WTC11 (cell line): ENCODE data around the gene MAP3K10. TPM values are rescaled to one million over a fixed set of nuclear protein-coding genes. Genes with fewer than 3 reads are reported as not detected.

Experiments used
- ATAC-seq: fragments of 200-7000 bp; cut with Tn5 transposase; 2 replicates; pipeline ENCODE4 v1.10.0; 2021; ENCODE audit warnings: mild to moderate bottlenecking, moderate library complexity
- CTCF ChIA-PET: fragments of 300-600 bp; sonication (Branson Sonifier 250); formaldehyde crosslinking; loops from one replicate; lab custom pipeline; 2021; ENCODE audit warnings: antibody characterized with exemption; lab: Charles Lee
- POLR2A ChIA-PET: fragments of 350-600 bp; sonication (Branson Sonifier 250); formaldehyde crosslinking; loops from one replicate; lab custom pipeline; 2021; ENCODE audit warnings: antibody characterized with exemption; lab: Charles Lee
- DNase-seq: peaks from one replicate; pipeline ENCODE4 v3.0.0; 2021; ENCODE audit warnings: low spot score
- H3K27ac Mint-ChIP-seq: 2 replicates; pipeline ENCODE4 v1.8.0; 2021; ENCODE audit warnings: mixed read lengths
- H3K27me3 Mint-ChIP-seq: 2 replicates; pipeline ENCODE4 v1.8.0; 2021; ENCODE audit warnings: low read depth, mild to moderate bottlenecking, moderate library complexity, mixed read lengths
- H3K36me3 Mint-ChIP-seq: 2 replicates; pipeline ENCODE4 v1.8.0; 2021; ENCODE audit warnings: mixed read lengths
- H3K4me1 Mint-ChIP-seq: 2 replicates; pipeline ENCODE4 v1.8.0; 2022; ENCODE audit warnings: mixed read lengths
- H3K4me3 Mint-ChIP-seq: 2 replicates; pipeline ENCODE4 v1.8.0; 2021; ENCODE audit warnings: mild to moderate bottlenecking, moderate library complexity, mixed read lengths
- H3K9me3 Mint-ChIP-seq: 2 replicates; pipeline ENCODE4 v1.8.0; 2021; ENCODE audit warnings: mixed read lengths
- ATF3 ChIP-seq: sonication (generic); formaldehyde crosslinking; conservative IDR thresholded peaks from 2 replicates; pipeline ENCODE4 v1.8.1; 2022; ENCODE audit warnings: mild to moderate bottlenecking, missing genetic modification reagents
- ESRRA ChIP-seq: sonication (generic); formaldehyde crosslinking; IDR thresholded peaks from 2 replicates; pipeline ENCODE4 v1.8.1; 2022; ENCODE audit warnings: mild to moderate bottlenecking, missing genetic modification reagents, borderline replicate concordance
- HMGA2 ChIP-seq: fragments of 250-450 bp; sonication (Bioruptor Pico); IDR thresholded peaks from 2 replicates; pipeline ENCODE4 v1.4.0; 2021; ENCODE audit warnings: mild to moderate bottlenecking, moderate library complexity
- IRF2 ChIP-seq: sonication (generic); formaldehyde crosslinking; IDR thresholded peaks from 2 replicates; pipeline ENCODE4 v1.8.0; 2022; ENCODE audit warnings: low read depth, missing genetic modification reagents, borderline replicate concordance
- JUN ChIP-seq: sonication (generic); formaldehyde crosslinking; IDR thresholded peaks from 2 replicates; pipeline ENCODE4 v1.8.0; 2023; ENCODE audit warnings: mild to moderate bottlenecking, missing genetic modification reagents
- NFATC4 ChIP-seq: fragments of 250-450 bp; sonication (Bioruptor Pico); IDR thresholded peaks from 2 replicates; pipeline ENCODE4 v1.9.0; 2021; ENCODE audit warnings: mild to moderate bottlenecking
- NR2C2 ChIP-seq: sonication (generic); formaldehyde crosslinking; IDR thresholded peaks from 2 replicates; pipeline ENCODE4 v1.8.0; 2022; ENCODE audit warnings: mild to moderate bottlenecking, missing genetic modification reagents
- OVOL2 ChIP-seq: fragments of 250-450 bp; sonication (Bioruptor Pico); IDR thresholded peaks from 2 replicates; pipeline ENCODE4 v1.9.0; 2021; ENCODE audit warnings: mild to moderate bottlenecking, borderline replicate concordance
- PRDM15 ChIP-seq: sonication (generic); formaldehyde crosslinking; IDR thresholded peaks from 2 replicates; pipeline ENCODE4 v1.8.0; 2022; ENCODE audit warnings: missing genetic modification reagents
- SMAD4 ChIP-seq: sonication (generic); formaldehyde crosslinking; IDR thresholded peaks from 2 replicates; pipeline ENCODE4 v1.8.0; 2022; ENCODE audit warnings: mild to moderate bottlenecking, missing genetic modification reagents
- USF1 ChIP-seq: sonication (generic); formaldehyde crosslinking; IDR thresholded peaks from 2 replicates; pipeline ENCODE4 v1.8.0; 2022; ENCODE audit warnings: mild to moderate bottlenecking, missing genetic modification reagents
- USF2 ChIP-seq: sonication (generic); formaldehyde crosslinking; IDR thresholded peaks from 2 replicates; pipeline ENCODE4 v1.8.1; 2023; ENCODE audit warnings: mild to moderate bottlenecking, missing genetic modification reagents, moderate library complexity
- ZNF138 ChIP-seq: sonication (generic); formaldehyde crosslinking; conservative IDR thresholded peaks from 2 replicates; pipeline ENCODE4 v1.8.1; 2022; ENCODE audit warnings: mild to moderate bottlenecking, moderate library complexity, missing genetic modification reagents
- ZNF232 ChIP-seq: sonication (generic); formaldehyde crosslinking; IDR thresholded peaks from 2 replicates; pipeline ENCODE4 v1.8.0; 2022; ENCODE audit warnings: mild to moderate bottlenecking, missing genetic modification reagents
- ZNF263 ChIP-seq: sonication (generic); formaldehyde crosslinking; IDR thresholded peaks from 2 replicates; pipeline ENCODE4 v1.8.1; 2022; ENCODE audit warnings: low read depth, mild to moderate bottlenecking, moderate library complexity, missing genetic modification reagents
- ZNF317 ChIP-seq: sonication (generic); formaldehyde crosslinking; IDR thresholded peaks from 2 replicates; pipeline ENCODE4 v1.8.1; 2023; ENCODE audit warnings: low read depth, mild to moderate bottlenecking, moderate library complexity, missing genetic modification reagents, borderline replicate concordance
- ZNF425 ChIP-seq: fragments of 250-450 bp; sonication (Bioruptor Pico); conservative IDR thresholded peaks from 2 replicates; pipeline ENCODE4 v1.9.0; 2021; ENCODE audit warnings: mild to moderate bottlenecking
- ZNF671 ChIP-seq: fragments of 250-450 bp; sonication (Bioruptor Pico); IDR thresholded peaks from 2 replicates; pipeline ENCODE4 v1.8.0; 2021; ENCODE audit warnings: mild to moderate bottlenecking
- total RNA-seq: library from RNA; stranded (reverse); gene quantifications from 3 replicates; pipeline ENCODE4 v1.2.3, GENCODE V29; 2021

The MAP3K10 gene
- total RNA-seq, 1 experiment from 2014 or later: 23.5 TPM

DNA sequence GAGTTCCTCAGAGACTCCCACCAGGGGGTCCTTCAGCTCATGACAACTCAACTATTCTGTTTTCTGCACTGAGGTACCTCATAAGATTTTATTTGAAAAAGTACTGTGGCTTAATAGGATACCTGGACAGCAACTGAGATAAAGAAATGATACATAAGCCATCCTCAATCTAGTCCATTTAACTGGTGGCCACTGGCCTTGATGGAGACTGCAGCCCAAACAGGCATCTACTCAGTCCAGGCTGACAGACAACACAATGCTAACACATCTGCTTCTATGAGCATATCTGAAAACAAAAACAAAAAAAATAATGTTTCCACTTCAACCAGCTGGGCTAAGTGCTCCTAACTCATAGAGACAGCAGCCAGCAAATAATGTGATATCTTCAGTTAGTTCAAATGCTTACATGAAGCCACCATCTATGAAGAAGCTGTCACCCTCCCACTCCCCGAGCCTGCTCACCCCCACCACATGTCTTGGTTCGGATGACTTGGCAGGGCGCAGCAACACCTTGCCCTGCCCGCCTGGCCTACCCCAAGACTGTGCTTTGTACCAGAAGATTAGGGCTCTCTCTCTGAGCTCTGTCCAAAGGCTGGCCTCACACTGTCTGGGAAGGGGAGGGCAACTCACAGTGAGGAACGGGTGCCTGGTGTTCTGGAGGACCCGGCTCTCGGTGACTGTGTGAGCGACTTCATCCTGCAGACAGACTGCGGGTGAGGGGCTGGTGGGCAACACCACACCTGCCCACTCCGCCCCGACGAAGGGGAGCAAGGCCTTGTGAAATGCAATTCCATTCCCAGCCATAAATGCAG lies 48.4 kb downstream of the MAP3K10 start:
- no peak for TF ChIP-seq ZNF317 (CRISPR knock-in tag)
- TF ChIP-seq USF1 (CRISPR knock-in tag): no peak
- TF ChIP-seq PRDM15 (CRISPR knock-in tag): no peak
- no peak for TF ChIP-seq JUN (CRISPR knock-in tag)
- no peak for TF ChIP-seq ZNF425 (CRISPR knock-in tag)
- no peak for TF ChIP-seq SMAD4
- no peak for TF ChIP-seq ESRRA
- TF ChIP-seq IRF2: no peak
- TF ChIP-seq ATF3 (CRISPR knock-in tag): no peak
- no peak for TF ChIP-seq ZNF263 (CRISPR knock-in tag)
- no peak for TF ChIP-seq NFATC4 (CRISPR knock-in tag)
- DNase-seq: no peak
- Mint-ChIP-seq H3K27me3 (no peaks in the 10 kb centered on the region), H3K4me3 (no peak overlapping the region), H3K27ac (no peak overlapping the region), H3K36me3 (peaks cover 27% of the 10 kb centered on the region; the same call in 1 of the 2 replicates), H3K4me1 (no peaks in the 10 kb centered on the region), H3K9me3 (no peaks in the 10 kb centered on the region)
- ChIA-PET POLR2A (no interaction called here), CTCF (no interaction called here)
- ATAC-seq: no peak

DNA sequence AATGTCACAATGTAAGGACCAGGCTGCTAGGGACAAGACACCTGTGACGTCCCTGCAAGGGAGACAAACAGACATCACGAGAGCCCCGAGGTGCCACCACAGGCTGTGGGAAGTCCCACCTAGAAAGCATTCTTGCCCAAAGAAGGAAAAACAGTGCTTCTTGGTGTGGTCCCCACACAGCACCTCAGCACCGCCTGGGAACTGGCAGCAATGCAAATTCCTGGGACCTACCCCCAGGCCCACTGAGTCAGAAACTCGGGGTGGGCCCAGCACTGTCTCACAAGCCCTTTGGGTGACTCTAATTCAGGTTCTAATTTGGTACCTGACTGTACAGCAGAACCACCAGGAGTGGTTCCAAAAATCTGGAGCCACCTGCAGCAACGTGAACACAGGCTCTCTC lies 49.1 kb downstream of the MAP3K10 start:
- ATAC-seq (no peak), DNase-seq (no peak)
- Mint-ChIP-seq H3K4me3 (no peak overlapping the region), H3K27ac (no peak overlapping the region), H3K36me3 (peaks cover 27% of the 10 kb centered on the region; the same call in 1 of the 2 replicates), H3K9me3 (no peaks in the 10 kb centered on the region), H3K27me3 (no peaks in the 10 kb centered on the region), H3K4me1 (peaks cover 3% of the 10 kb centered on the region; the same call in 1 of the 2 replicates)
- ChIA-PET CTCF (interaction anchor here (0.8 kb wide), 1 partner anchor 65 kb away, joined by 3 read pairs; no protein-coding TSS in a partner anchor), POLR2A (no interaction called here)
- TF ChIP-seq IRF2 (no peak), JUN (CRISPR knock-in tag) (no peak), OVOL2 (no peak), HMGA2 (CRISPR knock-in tag) (no peak), USF2 (CRISPR knock-in tag) (no peak), ATF3 (CRISPR knock-in tag) (no peak), ZNF138 (CRISPR knock-in tag) (no peak), NR2C2 (no peak), ZNF671 (CRISPR knock-in tag) (no peak), ZNF232 (CRISPR knock-in tag) (no peak)
